Transverse colon (tissue), 3 donors: ENCODE measurements around the gene CTNND2.

Experiments
- CTCF ChIP-seq, 5 experiments: fragments of 200-600 bp in 3 of 5; fragments of 450-650 bp in 2 of 5; sonication (generic) in 3 of 5; IDR thresholded peaks; 1 replicate in 2 of 5; 2 replicates in 3 of 5; pipeline ENCODE4 v1.5.1; 2016 to 2017; ENCODE audit warnings: antibody characterized with exemption in 5 of 5, inconsistent platforms in 3 of 5, mild to moderate bottlenecking in 2 of 5, moderate library complexity in 1 of 5
- POLR2A ChIP-seq: fragments of 450-650 bp; IDR thresholded peaks from one replicate; pipeline ENCODE4 v1.6.1; 2016; ENCODE audit warnings: antibody characterized with exemption, mild to moderate bottlenecking, moderate library complexity

DNA sequence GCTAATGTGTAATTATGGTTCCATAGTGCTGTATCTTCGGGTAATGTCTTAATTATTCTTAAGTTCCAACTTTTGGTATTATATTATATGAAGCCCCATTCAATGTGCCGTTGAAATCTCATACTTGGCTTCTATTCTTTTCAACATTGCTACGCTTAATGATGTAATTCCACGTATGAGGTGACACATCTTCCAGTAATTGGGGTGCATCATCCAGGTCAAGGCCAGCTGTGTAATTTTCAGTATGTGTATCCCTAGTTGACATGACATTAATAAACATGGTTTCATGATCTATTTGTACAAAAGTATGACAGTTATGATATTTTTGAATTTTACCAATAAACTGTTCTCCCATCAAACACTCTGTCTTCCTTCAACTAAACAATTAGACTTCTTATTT lies 546.3 kb downstream of the CTNND2 start:
- TF ChIP-seq CTCF (IDR thresholded peaks at IDR 0.05) (no peak), POLR2A (no peak)
